ENCODE measurements around the gene RSKR.

Gene RSKR

DNA sequence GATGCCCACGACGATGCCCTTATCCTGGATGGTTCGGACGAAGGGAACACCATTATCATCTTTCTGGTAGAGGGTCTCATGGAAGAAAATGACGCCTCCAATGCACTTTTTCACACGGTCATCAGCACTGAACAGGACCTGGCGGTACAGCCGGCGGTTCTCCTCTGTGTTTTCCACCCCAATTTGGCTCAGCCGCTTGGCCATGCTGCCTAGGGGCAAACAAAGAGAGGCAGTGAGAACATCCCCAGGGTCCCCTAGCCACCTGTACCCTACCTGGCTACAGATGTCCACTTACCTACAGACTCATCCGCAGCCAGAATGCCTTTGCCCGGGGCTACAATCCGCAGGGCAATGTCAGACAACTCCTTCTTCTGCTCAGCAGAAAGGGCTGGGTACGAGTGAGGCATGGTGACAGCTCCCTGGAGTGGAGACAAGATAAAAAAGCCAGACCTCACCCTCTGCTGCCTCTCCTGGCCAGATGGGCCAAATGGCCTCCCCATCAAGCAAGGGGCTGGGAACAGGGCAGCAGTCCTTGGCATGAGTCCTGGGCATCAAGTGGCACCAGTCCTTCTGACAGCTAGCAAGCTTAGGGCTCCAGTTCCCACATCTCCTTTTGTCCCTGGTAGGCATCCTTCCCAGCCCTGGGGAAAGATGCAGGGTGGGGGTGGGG is 38.7 kb downstream of the RSKR start:
- peaks cover 22 to 33% of the 10 kb centered on the region in 2 experiments for H3K36me3 ChIP-seq (ENCODE audit: control insufficient read depth in 1 of 2, insufficient read depth in 2 of 2, low read depth in 1 of 2, low read length in 2 of 2)
- WGBS = 93% methylated on average over 14 of the region's 14 CpGs

DNA sequence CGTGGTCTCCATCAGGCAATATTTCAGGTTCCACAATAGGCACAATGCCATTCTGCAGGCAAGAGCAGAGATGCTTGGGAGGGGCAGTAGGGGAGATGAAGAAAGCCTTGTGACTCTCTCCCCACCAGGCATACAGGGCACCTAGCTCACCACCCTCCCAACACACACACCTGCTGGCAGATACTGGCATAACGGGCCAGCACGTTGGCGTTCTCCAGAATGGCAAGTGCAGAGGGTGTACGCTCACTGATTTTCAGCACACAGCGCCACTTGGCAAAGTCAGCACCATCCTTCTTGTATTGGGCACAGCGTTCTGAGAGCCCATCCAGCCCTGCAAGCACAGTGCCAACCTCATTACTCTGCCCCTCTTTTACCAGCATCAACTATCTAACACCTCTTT is 39.5 kb downstream of the RSKR start:
- Histone ChIP-seq H4K8ac (ENCODE audit: low read length) (no peak overlapping the region), H3K27me3 (ENCODE audit: control insufficient read depth in 1 of 2, insufficient read depth in 1 of 2, low read length in 2 of 2) (no peaks in the 10 kb centered on the region), H2BK12ac (ENCODE audit: low read length in 2 of 2) (no peak overlapping the region), H3K27ac (ENCODE audit: low read length, poor library complexity, severe bottlenecking) (no peak overlapping the region), H3K4ac (ENCODE audit: low read depth in 1 of 2, low read length in 2 of 2) (no peak overlapping the region), H3K14ac (ENCODE audit: low read length in 2 of 2) (no peak overlapping the region), H3K9ac (ENCODE audit: low read length) (no peak overlapping the region), H3K18ac (ENCODE audit: low read depth in 1 of 2, low read length in 2 of 2) (no peak overlapping the region), H2AK5ac (ENCODE audit: low read length, severe bottlenecking) (no peak overlapping the region), H3K4me1 (ENCODE audit: control insufficient read depth, insufficient read depth, low read depth, low read length) (peaks cover 14% of the 10 kb centered on the region), H4K91ac (ENCODE audit: low read length) (no peak overlapping the region), H3K36me3 (ENCODE audit: control insufficient read depth in 1 of 2, insufficient read depth in 2 of 2, low read depth in 1 of 2, low read length in 2 of 2) (peaks cover 18 to 26% of the 10 kb centered on the region in 2 experiments), H3K23ac (ENCODE audit: low read length in 2 of 2) (no peak overlapping the region), H3K4me3 (ENCODE audit: insufficient read depth in 1 of 2, low read depth in 1 of 2, low read length in 2 of 2) (no peak overlapping the region), H2AFZ (ENCODE audit: low read depth, low read length) (no peak overlapping the region), H2BK15ac (ENCODE audit: low read depth, poor library complexity, severe bottlenecking) (no peak overlapping the region), H2BK5ac (ENCODE audit: low read depth, low read length, poor library complexity, severe bottlenecking) (no peak overlapping the region), H3K9me3 (ENCODE audit: control insufficient read depth, low read length) (no peaks in the 10 kb centered on the region), H3K4me2 (ENCODE audit: low read length, poor library complexity, severe bottlenecking) (no peak overlapping the region), H2BK120ac (ENCODE audit: low read depth, low read length) (no peak overlapping the region), H3K79me1 (replicated peaks; ENCODE audit: low read length, poor library complexity, severe bottlenecking) (peaks cover 6% of the 10 kb centered on the region)
- no peak for DNase-seq
- WGBS = 97% methylated on average over 6 of the region's 7 CpGs

More for the DNA sequence above, 38.7 kb downstream of the RSKR start:
- H3K4me2 ChIP-seq (ENCODE audit: low read length, poor library complexity, severe bottlenecking) = no peak overlapping the region
- no peak overlapping the region for H2BK12ac ChIP-seq (ENCODE audit: low read length in 2 of 2)
- H3K18ac ChIP-seq (ENCODE audit: low read depth in 1 of 2, low read length in 2 of 2) = no peak overlapping the region
- H4K91ac ChIP-seq (ENCODE audit: low read length) = no peak overlapping the region
- H3K9me3 ChIP-seq (ENCODE audit: control insufficient read depth, low read length) = no peaks in the 10 kb centered on the region
- H4K8ac ChIP-seq (ENCODE audit: low read length) = no peak overlapping the region
- H2BK120ac ChIP-seq (ENCODE audit: low read depth, low read length) = no peak overlapping the region
- no peak overlapping the region for H3K4me3 ChIP-seq (ENCODE audit: insufficient read depth in 1 of 2, low read depth in 1 of 2, low read length in 2 of 2)
- H3K14ac ChIP-seq (ENCODE audit: low read length in 2 of 2) = no peak overlapping the region
- no peak overlapping the region for H3K9ac ChIP-seq (ENCODE audit: low read length)
- H3K27me3 ChIP-seq (ENCODE audit: control insufficient read depth in 1 of 2, insufficient read depth in 1 of 2, low read length in 2 of 2) = no peaks in the 10 kb centered on the region
- no peak overlapping the region for H3K27ac ChIP-seq (ENCODE audit: low read length, poor library complexity, severe bottlenecking)
- H2AK5ac ChIP-seq (ENCODE audit: low read length, severe bottlenecking) = no peak overlapping the region
- no peak for DNase-seq
- no peak overlapping the region for H2AFZ ChIP-seq (ENCODE audit: low read depth, low read length)
- H2BK15ac ChIP-seq (ENCODE audit: low read depth, poor library complexity, severe bottlenecking) = no peak overlapping the region
- no peak overlapping the region for H2BK5ac ChIP-seq (ENCODE audit: low read depth, low read length, poor library complexity, severe bottlenecking)
- no peak overlapping the region for H3K4ac ChIP-seq (ENCODE audit: low read depth in 1 of 2, low read length in 2 of 2)
- no peak overlapping the region for H3K23ac ChIP-seq (ENCODE audit: low read length in 2 of 2)
- H3K4me1 ChIP-seq (ENCODE audit: control insufficient read depth, insufficient read depth, low read depth, low read length) = peaks cover 12% of the 10 kb centered on the region
- peaks cover 5% of the 10 kb centered on the region for H3K79me1 ChIP-seq (replicated peaks; ENCODE audit: low read length, poor library complexity, severe bottlenecking)

DNA sequence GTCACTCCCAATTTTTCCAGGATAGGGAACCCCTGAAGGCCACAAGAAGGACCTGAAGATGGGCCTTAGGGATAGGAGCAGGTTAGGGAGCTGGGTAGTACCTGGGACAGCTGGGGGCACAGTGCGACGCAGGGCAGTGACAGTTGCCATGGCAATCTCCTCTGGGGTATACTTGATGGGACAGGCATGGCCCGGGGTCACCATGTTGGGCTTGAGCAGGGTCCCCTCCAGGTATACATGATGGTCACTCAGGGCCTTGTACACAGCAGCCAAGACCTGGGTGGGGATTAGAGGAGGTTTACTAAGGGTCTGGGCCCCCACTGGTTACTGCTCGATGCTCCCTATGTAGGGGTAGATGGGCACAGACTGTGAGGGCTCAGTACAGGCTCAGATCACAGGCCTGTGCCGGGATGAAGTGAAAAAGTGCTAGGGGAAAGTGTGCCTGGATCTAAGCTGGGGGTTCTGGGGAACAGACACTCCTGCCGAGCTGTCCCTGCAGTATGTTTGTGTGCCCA is 40.0 kb downstream of the RSKR start:
- H3K4me1 ChIP-seq (ENCODE audit: control insufficient read depth, insufficient read depth, low read depth, low read length) = peaks cover 14% of the 10 kb centered on the region
- no peak overlapping the region for H4K91ac ChIP-seq (ENCODE audit: low read length)
- no peak overlapping the region for H2BK5ac ChIP-seq (ENCODE audit: low read depth, low read length, poor library complexity, severe bottlenecking)

DNA sequence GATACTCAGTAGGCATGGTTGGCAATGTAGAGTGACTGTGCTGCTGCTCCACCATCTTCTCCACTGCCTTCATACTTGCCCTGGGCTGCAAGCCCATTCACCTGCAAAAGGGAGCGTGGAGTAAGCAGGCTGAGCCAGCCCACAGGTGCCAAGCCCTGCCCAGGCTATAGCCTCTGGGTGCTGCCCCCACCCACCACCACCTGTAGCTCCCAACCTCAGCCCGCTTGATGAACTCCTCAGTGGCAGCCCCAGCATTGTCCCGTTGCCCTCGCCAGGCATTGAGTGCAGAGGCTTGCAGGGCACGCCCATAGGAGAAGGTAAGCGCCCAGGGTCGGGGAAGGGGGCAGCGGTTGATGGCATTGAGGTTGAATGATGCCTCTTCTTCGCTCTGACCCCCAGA is 40.5 kb downstream of the RSKR start:
- Histone ChIP-seq H2BK5ac (ENCODE audit: low read depth, low read length, poor library complexity, severe bottlenecking) (no peak overlapping the region), H3K27me3 (ENCODE audit: control insufficient read depth in 1 of 2, insufficient read depth in 1 of 2, low read length in 2 of 2) (no peaks in the 10 kb centered on the region), H3K9ac (ENCODE audit: low read length) (no peak overlapping the region), H4K91ac (ENCODE audit: low read length) (no peak overlapping the region), H3K4ac (ENCODE audit: low read depth in 1 of 2, low read length in 2 of 2) (no peak overlapping the region), H3K79me1 (replicated peaks; ENCODE audit: low read length, poor library complexity, severe bottlenecking) (peaks cover 10% of the 10 kb centered on the region), H2AFZ (ENCODE audit: low read depth, low read length) (no peak overlapping the region), H2BK120ac (ENCODE audit: low read depth, low read length) (no peak overlapping the region), H3K4me2 (ENCODE audit: low read length, poor library complexity, severe bottlenecking) (no peak overlapping the region), H4K8ac (ENCODE audit: low read length) (no peak overlapping the region), H2AK5ac (ENCODE audit: low read length, severe bottlenecking) (no peak overlapping the region), H3K4me1 (ENCODE audit: control insufficient read depth, insufficient read depth, low read depth, low read length) (peaks cover 14% of the 10 kb centered on the region), H3K27ac (ENCODE audit: low read length, poor library complexity, severe bottlenecking) (no peak overlapping the region), H2BK15ac (ENCODE audit: low read depth, poor library complexity, severe bottlenecking) (no peak overlapping the region), H2BK12ac (ENCODE audit: low read length in 2 of 2) (no peak overlapping the region), H3K14ac (ENCODE audit: low read length in 2 of 2) (no peak overlapping the region), H3K9me3 (ENCODE audit: control insufficient read depth, low read length) (no peaks in the 10 kb centered on the region), H3K36me3 (ENCODE audit: control insufficient read depth in 1 of 2, insufficient read depth in 2 of 2, low read depth in 1 of 2, low read length in 2 of 2) (peaks cover 10 to 16% of the 10 kb centered on the region in 2 experiments), H3K4me3 (ENCODE audit: insufficient read depth in 1 of 2, low read depth in 1 of 2, low read length in 2 of 2) (no peak overlapping the region), H3K18ac (ENCODE audit: low read depth in 1 of 2, low read length in 2 of 2) (no peak overlapping the region), H3K23ac (ENCODE audit: low read length in 2 of 2) (no peak overlapping the region)
- DNase-seq = no peak
- WGBS = 94% methylated on average over 9 of the region's 9 CpGs

More for the DNA sequence above, 40.0 kb downstream of the RSKR start:
- Histone ChIP-seq H3K36me3 (ENCODE audit: control insufficient read depth in 1 of 2, insufficient read depth in 2 of 2, low read depth in 1 of 2, low read length in 2 of 2) (peaks cover 15 to 21% of the 10 kb centered on the region in 2 experiments), H2BK120ac (ENCODE audit: low read depth, low read length) (no peak overlapping the region), H3K4me2 (ENCODE audit: low read length, poor library complexity, severe bottlenecking) (no peak overlapping the region), H3K14ac (ENCODE audit: low read length in 2 of 2) (no peak overlapping the region), H2AFZ (ENCODE audit: low read depth, low read length) (no peak overlapping the region), H3K9ac (ENCODE audit: low read length) (no peak overlapping the region), H2AK5ac (ENCODE audit: low read length, severe bottlenecking) (no peak overlapping the region), H3K23ac (ENCODE audit: low read length in 2 of 2) (no peak overlapping the region), H2BK12ac (ENCODE audit: low read length in 2 of 2) (no peak overlapping the region), H3K27ac (ENCODE audit: low read length, poor library complexity, severe bottlenecking) (no peak overlapping the region), H3K79me1 (replicated peaks; ENCODE audit: low read length, poor library complexity, severe bottlenecking) (peaks cover 10% of the 10 kb centered on the region), H3K18ac (ENCODE audit: low read depth in 1 of 2, low read length in 2 of 2) (no peak overlapping the region), H3K9me3 (ENCODE audit: control insufficient read depth, low read length) (no peaks in the 10 kb centered on the region), H3K4me3 (ENCODE audit: insufficient read depth in 1 of 2, low read depth in 1 of 2, low read length in 2 of 2) (no peak overlapping the region), H4K8ac (ENCODE audit: low read length) (no peak overlapping the region), H3K4ac (ENCODE audit: low read depth in 1 of 2, low read length in 2 of 2) (no peak overlapping the region), H2BK15ac (ENCODE audit: low read depth, poor library complexity, severe bottlenecking) (no peak overlapping the region), H3K27me3 (ENCODE audit: control insufficient read depth in 1 of 2, insufficient read depth in 1 of 2, low read length in 2 of 2) (no peaks in the 10 kb centered on the region)
- 98% methylated on average over 6 of the region's 6 CpGs for WGBS
- no peak for DNase-seq
